Fibroblast of mammary gland (primary cell): ENCODE results near the gene CDC42SE1.

Experiments used
- DNase-seq: peaks from one replicate; pipeline ENCODE4 v3.0.0-alpha.2; 2010; ENCODE audit warnings: low read depth
- H3K4me3 ChIP-seq: 2 replicates; pipeline ENCODE4 v1.5.1; 2011; ENCODE audit warnings: low read depth, mild to moderate bottlenecking, low read length, moderate library complexity; ENCODE audit not compliant: control insufficient read depth
- CTCF ChIP-seq: conservative IDR thresholded peaks from 2 replicates; pipeline ENCODE4 v1.5.1; 2011; ENCODE audit warnings: low read depth, low read length, inconsistent platforms; ENCODE audit not compliant: control insufficient read depth, insufficient read depth

CDC42SE1 gene

GRCh38 chr1:151003180-151003579, 56.2 kb downstream of the CDC42SE1 start:
- no peak for TF ChIP-seq CTCF
- H3K4me3 ChIP-seq = no peak overlapping the region
- DNase-seq = no peak

- H3K4me3 ChIP-seq = no peak overlapping the region
- no peak for DNase-seq
- no peak for TF ChIP-seq CTCF
Observed at GRCh38 chr1:151002611-151003010, 56.8 kb downstream of the CDC42SE1 start.

- no peak for TF ChIP-seq CTCF
- no peak for DNase-seq
- no peak overlapping the region for H3K4me3 ChIP-seq
Observed at GRCh38 chr1:151002051-151002450, 57.4 kb downstream of the CDC42SE1 start.

- no peak for DNase-seq
- no peak for TF ChIP-seq CTCF
- no peak overlapping the region for H3K4me3 ChIP-seq
Observed at GRCh38 chr1:151001602-151002001, 57.8 kb downstream of the CDC42SE1 start.
